Measurements from ENCODE around the gene CACNB4.

CACNB4 gene

DNA sequence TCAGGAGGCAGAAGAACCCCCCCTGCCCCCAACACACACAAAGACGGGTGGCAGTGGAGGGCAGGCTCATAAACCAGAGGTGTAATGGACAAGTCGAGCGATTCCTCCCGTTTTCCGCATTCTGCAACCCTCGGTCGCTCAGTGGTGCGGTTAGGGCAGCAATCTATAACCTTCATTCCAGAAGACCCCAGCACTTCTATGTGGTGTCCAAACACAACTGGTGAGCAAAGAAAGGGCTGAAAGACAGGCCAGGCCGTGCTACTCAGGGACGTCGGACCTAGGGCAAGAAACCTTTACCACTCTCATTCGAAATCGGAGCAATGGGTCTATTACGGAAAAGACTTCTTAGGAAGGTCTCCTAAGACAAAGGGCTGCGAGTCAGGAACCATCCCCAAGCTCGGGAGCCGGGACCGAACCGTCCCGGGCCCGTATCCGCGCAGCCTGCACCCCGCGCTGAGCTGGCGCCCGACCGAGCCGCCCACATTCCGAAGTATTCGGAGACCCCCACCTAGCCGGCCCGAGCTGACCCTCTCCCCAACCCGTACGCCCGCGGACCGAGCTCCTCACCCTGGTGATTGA is 271.2 kb downstream of the CACNB4 start:
- H3K36me3 ChIP-seq, result peaks cover 7% of the 10 kb centered on the region
- no peak for DNase-seq
- no peaks in the 10 kb centered on the region for H3K9me3 ChIP-seq (ENCODE audit: severe bottlenecking)
- H3K27me3 ChIP-seq (ENCODE audit: insufficient read depth, low read depth, severe bottlenecking), result no peaks in the 10 kb centered on the region
- TF ChIP-seq, protein P1, sequence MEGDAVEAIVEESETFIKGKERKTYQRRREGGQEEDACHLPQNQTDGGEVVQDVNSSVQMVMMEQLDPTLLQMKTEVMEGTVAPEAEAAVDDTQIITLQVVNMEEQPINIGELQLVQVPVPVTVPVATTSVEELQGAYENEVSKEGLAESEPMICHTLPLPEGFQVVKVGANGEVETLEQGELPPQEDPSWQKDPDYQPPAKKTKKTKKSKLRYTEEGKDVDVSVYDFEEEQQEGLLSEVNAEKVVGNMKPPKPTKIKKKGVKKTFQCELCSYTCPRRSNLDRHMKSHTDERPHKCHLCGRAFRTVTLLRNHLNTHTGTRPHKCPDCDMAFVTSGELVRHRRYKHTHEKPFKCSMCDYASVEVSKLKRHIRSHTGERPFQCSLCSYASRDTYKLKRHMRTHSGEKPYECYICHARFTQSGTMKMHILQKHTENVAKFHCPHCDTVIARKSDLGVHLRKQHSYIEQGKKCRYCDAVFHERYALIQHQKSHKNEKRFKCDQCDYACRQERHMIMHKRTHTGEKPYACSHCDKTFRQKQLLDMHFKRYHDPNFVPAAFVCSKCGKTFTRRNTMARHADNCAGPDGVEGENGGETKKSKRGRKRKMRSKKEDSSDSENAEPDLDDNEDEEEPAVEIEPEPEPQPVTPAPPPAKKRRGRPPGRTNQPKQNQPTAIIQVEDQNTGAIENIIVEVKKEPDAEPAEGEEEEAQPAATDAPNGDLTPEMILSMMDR (IDR thresholded peaks at IDR 0.05; ENCODE audit: low read depth, low read length), result no peak
- peak overlapping the region; percentile 97 for H3K27ac ChIP-seq
- H3K4me3 ChIP-seq (ENCODE audit: low read depth, low read length), result peak overlapping the region; percentile 70

DNA sequence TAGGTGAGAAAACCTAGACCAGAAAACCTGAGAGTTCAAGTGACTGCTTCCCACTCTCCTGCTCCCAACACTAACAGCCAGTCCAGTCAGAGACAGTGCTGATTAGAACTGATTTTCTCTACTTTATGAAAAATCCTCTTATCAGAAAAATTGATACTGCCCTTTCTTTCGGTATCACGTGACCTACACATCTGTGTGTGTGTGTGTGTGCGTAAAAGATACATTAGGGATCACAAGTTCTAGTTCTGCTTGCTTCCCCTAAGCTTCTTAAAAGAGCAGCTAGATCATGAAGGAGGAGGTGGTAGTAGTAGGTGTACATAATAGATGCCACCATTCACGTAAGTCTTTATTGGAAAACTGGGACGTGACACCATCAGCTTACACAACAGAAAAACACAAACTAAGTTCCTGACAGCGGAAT is 272.1 kb downstream of the CACNB4 start:
- no peaks in the 10 kb centered on the region for H3K9me3 ChIP-seq (ENCODE audit: severe bottlenecking)
- no peak overlapping the region for H3K27ac ChIP-seq
- TF ChIP-seq, protein P1 (IDR thresholded peaks at IDR 0.05; ENCODE audit: low read depth, low read length), result no peak
- H3K4me3 ChIP-seq (ENCODE audit: low read depth, low read length), result peak overlapping the region; percentile 70
- H3K36me3 ChIP-seq, result peaks cover 7% of the 10 kb centered on the region
- DNase-seq, result no peak
- H3K27me3 ChIP-seq (ENCODE audit: insufficient read depth, low read depth, severe bottlenecking), result no peaks in the 10 kb centered on the region

DNA sequence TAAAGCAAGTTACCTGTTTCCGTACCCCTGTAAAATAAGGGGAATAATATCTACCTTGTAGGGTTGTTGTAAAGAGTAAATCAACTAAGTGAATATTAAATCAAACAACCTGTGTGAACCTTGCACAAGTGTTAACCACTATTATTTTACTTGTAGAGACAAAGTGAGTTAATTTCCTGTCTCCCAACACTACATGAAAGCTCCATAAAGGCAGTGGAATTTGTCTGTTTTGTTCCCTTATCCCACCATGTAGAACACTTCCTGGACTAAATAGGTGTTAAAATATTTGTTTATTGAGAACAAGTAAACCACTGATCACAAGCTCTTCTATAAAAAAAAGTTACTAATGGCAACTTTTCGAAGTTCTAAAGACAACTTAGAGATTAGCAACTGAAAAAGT is 274.0 kb downstream of the CACNB4 start:
- Histone ChIP-seq H3K27me3 (ENCODE audit: insufficient read depth, low read depth, severe bottlenecking) (no peaks in the 10 kb centered on the region), H3K27ac (no peak overlapping the region), H3K9me3 (ENCODE audit: severe bottlenecking) (no peaks in the 10 kb centered on the region), H3K36me3 (peaks cover 7% of the 10 kb centered on the region), H3K4me3 (ENCODE audit: low read depth, low read length) (no peak overlapping the region)
- TF ChIP-seq, protein P1 (IDR thresholded peaks at IDR 0.05; ENCODE audit: low read depth, low read length), result no peak
- DNase-seq, result no peak

DNA sequence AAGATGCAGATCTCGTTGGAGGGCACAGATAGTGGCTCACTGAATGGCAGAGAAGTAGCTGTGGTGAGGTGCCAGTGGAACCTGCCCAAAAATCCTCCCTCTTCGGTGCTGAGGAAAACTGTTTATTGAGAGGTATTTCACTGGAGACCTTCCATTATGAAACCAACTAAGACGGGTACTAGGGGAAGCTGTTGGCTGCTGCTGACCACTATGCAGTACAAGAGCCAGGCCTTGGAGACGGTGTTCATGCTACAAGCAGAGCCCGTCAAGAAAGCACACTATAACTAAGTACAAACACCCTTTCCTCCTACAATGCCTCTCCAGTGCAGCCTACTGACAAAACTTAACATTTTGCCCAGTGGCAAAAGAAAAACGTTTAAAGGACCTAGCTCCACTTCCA is 275.2 kb downstream of the CACNB4 start:
- H3K4me3 ChIP-seq (ENCODE audit: low read depth, low read length), result no peak overlapping the region
- no peak for DNase-seq
- no peaks in the 10 kb centered on the region for H3K27me3 ChIP-seq (ENCODE audit: insufficient read depth, low read depth, severe bottlenecking)
- H3K27ac ChIP-seq, result no peak overlapping the region
- H3K36me3 ChIP-seq, result peaks cover 7% of the 10 kb centered on the region
- TF ChIP-seq, protein P1 (IDR thresholded peaks at IDR 0.05; ENCODE audit: low read depth, low read length), result no peak
- no peaks in the 10 kb centered on the region for H3K9me3 ChIP-seq (ENCODE audit: severe bottlenecking)

DNA sequence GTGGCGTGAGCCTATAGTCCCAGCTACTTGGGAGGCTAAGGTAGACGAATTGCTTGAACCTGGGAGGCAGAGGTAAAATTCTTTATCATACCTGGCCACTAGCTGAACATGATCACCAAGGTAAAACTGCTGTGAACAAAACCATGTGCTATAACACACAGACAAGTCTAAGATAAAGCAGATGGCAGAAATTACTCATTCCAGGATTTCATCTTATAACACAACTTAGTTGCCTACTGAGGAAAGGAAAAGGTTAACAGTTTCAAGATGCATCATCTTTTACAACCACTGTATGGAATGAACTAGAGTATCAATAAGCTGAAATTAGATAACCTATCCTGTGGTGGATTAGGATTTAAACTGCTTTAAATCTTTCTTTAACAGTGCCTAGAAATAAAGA is 278.9 kb downstream of the CACNB4 start:
- H3K4me3 ChIP-seq (ENCODE audit: low read depth, low read length), result no peak overlapping the region
- H3K9me3 ChIP-seq (ENCODE audit: severe bottlenecking), result no peaks in the 10 kb centered on the region
- no peak for DNase-seq
- H3K27ac ChIP-seq, result no peak overlapping the region
- TF ChIP-seq, protein P1 (IDR thresholded peaks at IDR 0.05; ENCODE audit: low read depth, low read length), result no peak
- H3K36me3 ChIP-seq, result peaks cover 6% of the 10 kb centered on the region; the same call in 1 of the 2 replicates
- H3K27me3 ChIP-seq (ENCODE audit: insufficient read depth, low read depth, severe bottlenecking), result no peaks in the 10 kb centered on the region

DNA sequence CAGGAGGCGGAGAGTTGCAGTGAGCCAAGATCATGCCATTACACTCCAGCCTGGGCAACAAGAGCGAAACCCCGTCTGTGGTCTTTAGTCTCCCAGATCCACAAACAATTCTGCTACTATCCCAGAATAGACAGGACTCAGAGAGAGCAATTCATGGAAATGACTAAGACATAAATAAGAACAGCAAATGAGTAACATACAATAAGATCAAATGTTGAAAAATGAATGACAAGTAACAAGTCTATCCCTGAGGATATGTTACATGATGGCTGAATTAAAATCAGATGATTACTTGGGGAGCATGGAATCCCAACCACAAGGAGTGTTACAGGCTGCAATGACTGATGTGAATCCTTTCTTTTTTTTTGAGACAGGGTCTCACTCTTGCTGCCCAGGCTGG is 280.9 kb downstream of the CACNB4 start:
- TF ChIP-seq, protein P1 (IDR thresholded peaks at IDR 0.05; ENCODE audit: low read depth, low read length), result no peak
- H3K4me3 ChIP-seq (ENCODE audit: low read depth, low read length), result no peak overlapping the region

More for the DNA sequence above, 280.9 kb downstream of the CACNB4 start:
- no peaks in the 10 kb centered on the region for H3K27me3 ChIP-seq (ENCODE audit: insufficient read depth, low read depth, severe bottlenecking)
- H3K9me3 ChIP-seq (ENCODE audit: severe bottlenecking), result no peaks in the 10 kb centered on the region
- DNase-seq, result no peak
- no peak overlapping the region for H3K27ac ChIP-seq
- H3K36me3 ChIP-seq, result peaks cover 18% of the 10 kb centered on the region

Measured in WERI-Rb-1 (cell line).